Left lung (tissue), 10 donors: Measurements from ENCODE around the gene FKBP5. TPM values are rescaled to one million over a fixed set of nuclear protein-coding genes. Genes with fewer than 3 reads are reported as not detected.

Experiments used
- ATAC-seq: fragments of 200-7000 bp; cut with Tn5 transposase; one replicate; pipeline ENCODE4 v1.9.1; 2020; ENCODE audit warnings: moderate library complexity
- DNase-seq, 4 donors: peaks; one replicate each; pipeline ENCODE4 v3.0.0-alpha.2; 2013 to 2020
- H3K27ac ChIP-seq, 2 donors: fragments of 200-600 bp; sonication (generic) in 1 of 2; one replicate each; pipeline versions ENCODE4 v1.5.0 to v1.8.0; 2020 to 2021
- H3K27me3 ChIP-seq, 2 donors: fragments of 200-600 bp; sonication (generic) in 1 of 2; one replicate each; pipeline versions ENCODE4 v1.5.0 to v1.8.0; 2020 to 2021
- H3K36me3 ChIP-seq, 2 donors: fragments of 200-600 bp; sonication (generic) in 1 of 2; one replicate each; pipeline versions ENCODE4 v1.5.0 to v1.8.0; 2020 to 2021
- H3K4me1 ChIP-seq, 2 donors: fragments of 200-600 bp; one replicate each; pipeline ENCODE4 v1.8.0; 2021
- H3K4me3 ChIP-seq, 2 donors: fragments of 200-600 bp; sonication (generic) in 1 of 2; one replicate each; pipeline versions ENCODE4 v1.5.0 to v1.8.0; 2020 to 2021; ENCODE audit warnings: mild to moderate bottlenecking in 1 of 2
- H3K9me3 ChIP-seq, 2 donors: fragments of 200-600 bp; sonication (generic) in 1 of 2; one replicate each; pipeline versions ENCODE4 v1.5.0 to v1.8.0; 2020 to 2021
- intact Hi-C, 2 donors: fragments of 100-400 bp; cut with DNase I; formaldehyde crosslinking; loops; one replicate each; pipeline versions ENCODE4 v1.11.2 to v1.14.2; 2022
- polyA plus RNA-seq, 6 donors: library from polyadenylated mRNA; unstranded; fragments of 120-200 nt; gene quantifications; one replicate each; pipeline ENCODE4 v1.2.1, GENCODE V29; 2013; ENCODE audit not compliant: insufficient read length in 6 of 6
- total RNA-seq, 2 donors: library from RNA; stranded (reverse); fragmentation: NEBNext Ultra II Directional; extraction: Animal tissue kit (Norgen Biotek cat#: 25700); gene quantifications; one replicate each; pipeline ENCODE4 v1.2.1, GENCODE V29; 2021
- TF ChIP-seq, protein P1 (sequence below), 2 donors: fragments of 200-600 bp; sonication (generic) in 1 of 2; IDR thresholded peaks; one replicate each; pipeline versions ENCODE4 v1.5.0 to v1.8.0; 2021; ENCODE audit warnings: antibody characterized with exemption in 2 of 2
- donor health status: DM: no; HTN: yes; CAD: no.
- donor health status: DM: no; HTN: no; CAD: no.

The FKBP5 gene
- total and polyA plus RNA-seq, 8 donors: 15.6 to 139 (median 18.8) TPM

DNA sequence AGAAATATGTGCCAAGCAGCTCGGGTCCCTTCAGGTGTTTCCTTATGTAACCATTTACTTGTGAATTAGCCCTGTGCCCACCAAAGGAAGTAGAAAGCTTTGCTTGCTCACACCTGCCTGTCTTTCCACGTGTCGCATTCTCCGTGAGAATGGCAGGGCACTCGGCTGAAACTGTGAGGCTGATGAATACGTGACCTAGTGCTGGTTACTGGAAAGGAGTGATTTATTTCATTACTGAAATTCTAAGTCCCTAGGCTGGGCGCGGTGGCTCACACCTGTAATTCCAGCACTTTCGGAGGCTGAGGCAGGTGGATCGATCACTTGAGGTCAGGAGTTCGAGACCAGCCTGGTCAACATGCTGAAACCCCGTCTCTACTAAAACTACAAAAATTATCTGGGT is 130.1 kb downstream of the FKBP5 start:
- Histone ChIP-seq H3K27me3 (no peaks in the 10 kb centered on the region), H3K27ac (no peak overlapping the region), H3K4me3 (no peak overlapping the region), H3K4me1 (no peaks in the 10 kb centered on the region), H3K36me3 (no peaks in the 10 kb centered on the region), H3K9me3 (no peaks in the 10 kb centered on the region)
- no peak for DNase-seq
- intact Hi-C loops: no loop called here
- no peak for ATAC-seq
- TF ChIP-seq, protein P1, sequence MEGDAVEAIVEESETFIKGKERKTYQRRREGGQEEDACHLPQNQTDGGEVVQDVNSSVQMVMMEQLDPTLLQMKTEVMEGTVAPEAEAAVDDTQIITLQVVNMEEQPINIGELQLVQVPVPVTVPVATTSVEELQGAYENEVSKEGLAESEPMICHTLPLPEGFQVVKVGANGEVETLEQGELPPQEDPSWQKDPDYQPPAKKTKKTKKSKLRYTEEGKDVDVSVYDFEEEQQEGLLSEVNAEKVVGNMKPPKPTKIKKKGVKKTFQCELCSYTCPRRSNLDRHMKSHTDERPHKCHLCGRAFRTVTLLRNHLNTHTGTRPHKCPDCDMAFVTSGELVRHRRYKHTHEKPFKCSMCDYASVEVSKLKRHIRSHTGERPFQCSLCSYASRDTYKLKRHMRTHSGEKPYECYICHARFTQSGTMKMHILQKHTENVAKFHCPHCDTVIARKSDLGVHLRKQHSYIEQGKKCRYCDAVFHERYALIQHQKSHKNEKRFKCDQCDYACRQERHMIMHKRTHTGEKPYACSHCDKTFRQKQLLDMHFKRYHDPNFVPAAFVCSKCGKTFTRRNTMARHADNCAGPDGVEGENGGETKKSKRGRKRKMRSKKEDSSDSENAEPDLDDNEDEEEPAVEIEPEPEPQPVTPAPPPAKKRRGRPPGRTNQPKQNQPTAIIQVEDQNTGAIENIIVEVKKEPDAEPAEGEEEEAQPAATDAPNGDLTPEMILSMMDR (IDR thresholded peaks at IDR 0.05): no peak

DNA sequence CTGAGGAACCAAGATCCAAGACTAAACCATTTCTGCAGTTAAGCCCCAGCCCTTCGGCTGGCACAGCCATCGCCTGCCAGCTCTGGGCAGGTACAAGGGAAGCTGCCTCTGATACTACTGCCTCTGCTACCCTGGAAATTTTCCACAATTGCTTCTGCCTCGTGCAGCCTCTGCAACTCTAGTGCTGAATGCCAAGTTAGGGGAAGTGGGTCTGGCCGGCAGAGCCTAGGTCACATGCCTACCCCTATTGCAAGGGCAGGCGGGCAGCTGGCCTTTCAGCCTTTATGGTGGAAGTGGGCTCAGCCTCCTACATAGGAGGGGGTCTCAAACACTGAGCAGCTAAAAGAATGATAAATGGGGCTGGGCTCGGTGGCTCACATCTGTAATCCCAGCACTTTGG is 131.5 kb downstream of the FKBP5 start:
- no peaks in the 10 kb centered on the region for H3K9me3 ChIP-seq
- H3K4me3 ChIP-seq: no peak overlapping the region
- intact Hi-C loops: no loop called here
- ATAC-seq (peak; percentile 48), DNase-seq (peak in 1 of 4 donors; percentile 54)
- no peaks in the 10 kb centered on the region for H3K4me1 ChIP-seq
- TF ChIP-seq, protein P1 (IDR thresholded peaks at IDR 0.05): no peak
- H3K27me3 ChIP-seq: no peaks in the 10 kb centered on the region
- no peaks in the 10 kb centered on the region for H3K36me3 ChIP-seq
- no peak overlapping the region for H3K27ac ChIP-seq

DNA sequence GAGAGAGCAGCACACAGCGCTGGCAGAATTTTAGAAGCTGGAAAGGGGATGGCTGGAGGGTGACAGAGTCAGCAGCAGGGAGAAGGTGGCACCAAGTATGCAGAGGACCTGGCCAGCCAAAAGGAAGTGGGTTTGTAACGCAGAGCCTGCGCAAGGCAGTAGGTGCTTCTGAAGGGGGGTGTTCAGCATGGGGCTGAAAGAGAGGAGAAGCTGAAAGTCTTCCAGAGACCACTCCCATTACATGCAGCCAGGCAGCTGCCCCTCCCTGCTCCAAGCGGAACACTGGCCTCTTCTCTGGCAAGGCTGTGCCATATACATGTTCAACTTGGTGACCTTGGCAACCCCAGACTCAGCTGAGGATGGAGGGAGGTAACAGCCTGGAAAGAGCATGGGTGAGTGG is 133.9 kb downstream of the FKBP5 start:
- DNase-seq (no peak), ATAC-seq (no peak)
- Histone ChIP-seq H3K4me3 (no peak overlapping the region), H3K36me3 (no peaks in the 10 kb centered on the region), H3K4me1 (no peaks in the 10 kb centered on the region), H3K9me3 (peaks cover 0 to 8% of the 10 kb centered on the region in 2 donors), H3K27ac (no peak overlapping the region), H3K27me3 (no peaks in the 10 kb centered on the region)
- TF ChIP-seq, protein P1 (IDR thresholded peaks at IDR 0.05): no peak
- intact Hi-C loops: no loop called here

DNA sequence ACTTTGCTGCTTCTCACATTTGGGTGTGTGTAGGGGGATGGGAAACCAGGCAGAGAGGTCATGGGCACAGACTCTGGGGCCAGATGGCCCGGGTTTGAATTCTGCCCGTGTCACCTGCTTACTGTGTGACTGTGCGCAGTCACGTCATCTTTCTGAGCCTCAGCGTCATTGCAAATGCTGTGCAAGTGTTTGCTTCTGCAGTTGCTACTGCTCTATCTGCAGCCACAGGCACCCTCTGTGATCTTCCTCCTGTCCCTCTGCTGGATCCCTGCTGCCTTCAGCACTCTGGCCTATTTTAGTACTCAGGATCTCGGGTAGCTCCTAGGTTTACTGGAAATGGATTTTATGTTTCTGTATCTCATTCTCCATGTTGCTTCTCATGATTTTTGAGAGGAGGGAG is 135.4 kb downstream of the FKBP5 start:
- intact Hi-C loops: no loop called here
- Histone ChIP-seq H3K27me3 (no peaks in the 10 kb centered on the region), H3K36me3 (no peaks in the 10 kb centered on the region), H3K9me3 (peaks cover 0 to 8% of the 10 kb centered on the region in 2 donors), H3K27ac (no peak overlapping the region), H3K4me3 (no peak overlapping the region), H3K4me1 (no peaks in the 10 kb centered on the region)
- DNase-seq (no peak), ATAC-seq (no peak)
- TF ChIP-seq, protein P1 (IDR thresholded peaks at IDR 0.05): no peak

DNA sequence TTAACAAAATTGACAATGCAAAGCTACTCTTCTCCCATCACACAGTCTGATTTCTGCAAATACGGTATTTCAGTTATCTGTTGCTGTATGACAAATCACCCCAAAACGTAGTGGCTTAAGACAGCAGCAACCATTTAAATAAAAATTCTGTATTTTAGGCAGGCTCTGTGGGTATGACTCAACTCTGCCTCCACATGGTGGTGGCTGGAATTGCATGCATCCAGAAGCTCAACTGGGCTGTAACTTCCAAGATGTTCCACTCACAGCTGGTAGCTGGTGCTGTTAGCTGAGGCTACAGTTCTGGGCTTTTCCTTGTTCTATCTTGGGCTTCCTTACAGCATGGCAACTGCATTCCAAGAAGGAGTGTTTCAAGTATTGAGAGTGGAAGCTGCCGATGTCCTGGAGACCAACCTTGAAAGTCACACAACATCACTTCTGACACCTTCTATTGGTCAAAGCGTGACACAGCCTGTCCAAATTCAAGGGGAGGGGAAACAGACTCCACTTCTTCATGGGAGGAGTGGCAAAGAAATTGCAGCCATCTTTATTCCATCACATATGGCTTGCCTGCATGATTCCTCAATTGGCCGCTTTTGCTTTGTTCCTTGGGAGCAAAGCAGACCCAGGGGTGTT is 136.3 kb downstream of the FKBP5 start:
- intact Hi-C loops: no loop called here
- no peak for DNase-seq
- Histone ChIP-seq H3K4me1 (no peaks in the 10 kb centered on the region), H3K4me3 (no peak overlapping the region), H3K9me3 (peaks cover 0 to 8% of the 10 kb centered on the region in 2 donors), H3K36me3 (no peaks in the 10 kb centered on the region), H3K27me3 (no peaks in the 10 kb centered on the region), H3K27ac (no peak overlapping the region)
- TF ChIP-seq, protein P1 (IDR thresholded peaks at IDR 0.05): peak; percentile 83 to 87
- peak; percentile 87 for ATAC-seq
